IMR-90 (cell line): ENCODE measurements around the gene ZNF264. TPM values are rescaled to one million over a fixed set of nuclear protein-coding genes. Genes with fewer than 3 reads are reported as not detected.

Source experiments
- ATAC-seq: fragments of 200-7000 bp; cut with Tn5 transposase; 2 replicates; pipeline ENCODE4 v1.9.1; 2020; ENCODE audit warnings: low read depth, mild to moderate bottlenecking, moderate library complexity
- BruUV-seq: library from RNA; stranded (reverse); fragments of 400-500 nt; replicated peaks from 2 replicates; lab custom pipeline; 2021; lab: Mats Ljungman, UMichigan
- CTCF ChIA-PET: fragments of 300-600 bp; formaldehyde crosslinking; extraction: SDS; loops from one replicate; lab custom pipeline; 2021; ENCODE audit warnings: antibody characterized with exemption; lab: Yijun Ruan, JAX
- POLR2A ChIA-PET: fragments of 300-600 bp; sonication (Branson Sonifier 250); formaldehyde crosslinking; loops from one replicate; lab custom pipeline; 2022; ENCODE audit warnings: antibody characterized with exemption; ENCODE audit not compliant: unreplicated experiment; lab: Charles Lee
- DNase-seq: peaks from one replicate; pipeline ENCODE4 v3.0.0; 2013
- H2AFZ ChIP-seq: replicated peaks from 2 replicates; pipeline ENCODE3; 2013; ENCODE audit warnings: low read length, mild to moderate bottlenecking; ENCODE audit not compliant: poor library complexity
- H2AK5ac ChIP-seq: 2 replicates; pipeline ENCODE4 v1.6.1; 2013; ENCODE audit warnings: low read depth, low read length, inconsistent platforms
- H2AK9ac ChIP-seq: replicated peaks from 2 replicates; pipeline ENCODE3; 2013; ENCODE audit warnings: mild to moderate bottlenecking, low read depth, low read length, moderate library complexity; ENCODE audit not compliant: poor library complexity
- H2BK120ac ChIP-seq: 2 replicates; pipeline ENCODE4 v1.6.1; 2013; ENCODE audit warnings: low read depth, low read length, inconsistent platforms
- H2BK15ac ChIP-seq: 3 replicates; pipeline ENCODE4 v1.6.1; 2013; ENCODE audit warnings: low read depth, low read length, inconsistent platforms
- H2BK20ac ChIP-seq: 2 replicates; pipeline ENCODE4 v1.6.1; 2013; ENCODE audit warnings: low read depth, mild to moderate bottlenecking, inconsistent platforms, low read length, moderate library complexity
- H2BK5ac ChIP-seq: 2 replicates; pipeline ENCODE4 v1.6.1; 2013; ENCODE audit warnings: mild to moderate bottlenecking, low read depth, low read length, inconsistent platforms; ENCODE audit not compliant: poor library complexity, severe bottlenecking
- H3K14ac ChIP-seq: replicated peaks from 2 replicates; pipeline ENCODE4 v1.6.1; 2013; ENCODE audit warnings: low read depth, low read length, inconsistent platforms
- H3K18ac ChIP-seq: 2 replicates; pipeline ENCODE4 v1.6.1; 2013; ENCODE audit warnings: low read depth, low read length, control low read depth
- H3K23ac ChIP-seq: 2 replicates; pipeline ENCODE4 v1.6.1; 2013; ENCODE audit warnings: low read depth, low read length, inconsistent platforms
- H3K27ac ChIP-seq: 2 replicates; pipeline ENCODE4 v1.5.1; 2013; ENCODE audit warnings: mild to moderate bottlenecking, control low read depth, low read length; ENCODE audit not compliant: insufficient read depth
- H3K27me3 ChIP-seq: 2 replicates; pipeline ENCODE4 v1.6.1; 2013; ENCODE audit warnings: low read length; ENCODE audit not compliant: control insufficient read depth, insufficient read depth
- H3K36me3 ChIP-seq: 2 replicates; pipeline ENCODE4 v1.6.1; 2013; ENCODE audit warnings: low read length, mixed read lengths; ENCODE audit not compliant: control insufficient read depth, insufficient read depth
- H3K4ac ChIP-seq: 2 replicates; pipeline ENCODE4 v1.6.1; 2013; ENCODE audit warnings: low read depth, low read length, inconsistent platforms
- H3K4me1 ChIP-seq: 2 replicates; pipeline ENCODE4 v1.6.1; 2013; ENCODE audit warnings: low read length, mixed read lengths; ENCODE audit not compliant: control insufficient read depth, insufficient read depth
- H3K4me2 ChIP-seq: 2 replicates; pipeline ENCODE4 v1.6.1; 2013; ENCODE audit warnings: low read depth, mild to moderate bottlenecking, control low read depth, low read length, moderate library complexity
- H3K4me3 ChIP-seq: 2 replicates; pipeline ENCODE4 v1.5.1; 2013; ENCODE audit warnings: low read depth, mild to moderate bottlenecking, control low read depth, low read length, moderate library complexity; ENCODE audit not compliant: insufficient read depth
- H3K56ac ChIP-seq: 2 replicates; pipeline ENCODE4 v1.6.1; 2013; ENCODE audit warnings: low read length, inconsistent platforms; ENCODE audit not compliant: insufficient read depth; ENCODE audit errors: extremely low read depth
- H3K79me1 ChIP-seq, 2 experiments: 2 replicates each; pipeline ENCODE4 v1.6.1; 2013; ENCODE audit warnings: low read length in 2 of 2, inconsistent platforms in 1 of 2, low read depth in 1 of 2
- H3K9ac ChIP-seq: 2 replicates; pipeline ENCODE4 v1.6.1; 2013; ENCODE audit warnings: low read depth, low read length, control low read depth
- H3K9me1 ChIP-seq: 2 replicates; pipeline ENCODE4 v1.6.1; 2013; ENCODE audit warnings: low read length, inconsistent platforms; ENCODE audit not compliant: insufficient read depth
- H3K9me3 ChIP-seq: 2 replicates; pipeline ENCODE4 v1.6.1; 2013; ENCODE audit warnings: low read length; ENCODE audit not compliant: control insufficient read depth, insufficient read depth
- H4K20me1 ChIP-seq: 2 replicates; pipeline ENCODE4 v1.6.1; 2013; ENCODE audit warnings: low read length, inconsistent platforms; ENCODE audit not compliant: insufficient read depth
- H4K5ac ChIP-seq: 2 replicates; pipeline ENCODE4 v1.6.1; 2013; ENCODE audit warnings: mild to moderate bottlenecking, low read depth, low read length, control low read depth
- H4K8ac ChIP-seq, 2 experiments: 2 replicates each; pipeline ENCODE4 v1.6.1; 2013; ENCODE audit warnings: low read depth in 2 of 2, low read length in 2 of 2, control low read depth in 1 of 2, inconsistent platforms in 1 of 2
- H4K91ac ChIP-seq: 2 replicates; pipeline ENCODE4 v1.6.1; 2013; ENCODE audit warnings: low read depth, low read length, inconsistent platforms; ENCODE audit not compliant: insufficient read depth
- BHLHE40 ChIP-seq: fragments of 150-350 bp; IDR thresholded peaks from 2 replicates; pipeline ENCODE4 v1.6.1; 2016; ENCODE audit warnings: mild to moderate bottlenecking, low read depth, low read length
- CEBPB ChIP-seq: IDR thresholded peaks from 2 replicates; pipeline ENCODE4 v1.6.1; 2012; ENCODE audit warnings: low read depth, low read length, improper control_type of control experiment
- CHD1 ChIP-seq: IDR thresholded peaks from 2 replicates; pipeline ENCODE4 v1.6.1; 2012; ENCODE audit warnings: low read depth, low read length, improper control_type of control experiment
- ELK1 ChIP-seq: fragments of 150-350 bp; IDR thresholded peaks from 2 replicates; pipeline ENCODE4 v1.6.1; 2016; ENCODE audit warnings: low read depth, mild to moderate bottlenecking, low read length, moderate library complexity, borderline replicate concordance
- FOS ChIP-seq: fragments of 150-350 bp; IDR thresholded peaks from 2 replicates; pipeline ENCODE4 v1.6.1; 2016; ENCODE audit warnings: low read depth, low read length
- MAFK ChIP-seq: IDR thresholded peaks from 2 replicates; pipeline ENCODE4 v1.6.1; 2012; ENCODE audit warnings: low read depth, low read length, improper control_type of control experiment
- MAZ ChIP-seq: IDR thresholded peaks from 2 replicates; pipeline ENCODE4 v1.6.1; 2012; ENCODE audit warnings: low read depth, mild to moderate bottlenecking, low read length, improper control_type of control experiment, moderate library complexity, borderline replicate concordance
- MXI1 ChIP-seq: IDR thresholded peaks from 2 replicates; pipeline ENCODE4 v1.6.1; 2012; ENCODE audit warnings: low read depth, mild to moderate bottlenecking, low read length, moderate library complexity, borderline replicate concordance
- NFE2L2 ChIP-seq: fragments of 150-350 bp; IDR thresholded peaks from 2 replicates; pipeline ENCODE4 v1.6.1; 2016; ENCODE audit warnings: low read depth, mild to moderate bottlenecking, low read length
- POLR2A ChIP-seq: IDR thresholded peaks from 2 replicates; pipeline ENCODE4 v1.6.1; 2012; ENCODE audit warnings: mild to moderate bottlenecking, low read depth, low read length
- RAD21 ChIP-seq: IDR thresholded peaks from 2 replicates; pipeline ENCODE4 v1.6.1; 2012; ENCODE audit warnings: low read length, improper control_type of control experiment
- RCOR1 ChIP-seq: IDR thresholded peaks from 2 replicates; pipeline ENCODE4 v1.6.1; 2012; ENCODE audit warnings: mild to moderate bottlenecking, low read length, improper control_type of control experiment; ENCODE audit not compliant: insufficient replicate concordance
- RFX5 ChIP-seq: IDR thresholded peaks from 2 replicates; pipeline ENCODE4 v1.8.0; 2012; ENCODE audit warnings: low read depth, mild to moderate bottlenecking, low read length, moderate library complexity
- SMC3 ChIP-seq: fragments of 150-350 bp; IDR thresholded peaks from 2 replicates; pipeline ENCODE4 v1.6.1; 2016; ENCODE audit warnings: low read depth, mild to moderate bottlenecking, antibody characterized with exemption, low read length, moderate library complexity
- USF2 ChIP-seq: fragments of 150-350 bp; IDR thresholded peaks from 2 replicates; pipeline ENCODE4 v1.6.1; 2017; ENCODE audit warnings: mild to moderate bottlenecking, antibody characterized with exemption, low read length, low read depth
- WGBS, 2 experiments: methylation state at CpG; one replicate each; pipeline versions ENCODE4 v1.1.5 to v1.1.7; 2013; ENCODE audit warnings: missing lambda C conversion rate in 2 of 2; ENCODE audit not compliant: insufficient read length in 1 of 2; ENCODE audit errors: extremely low coverage in 2 of 2; 5-methylcytosine and 5-hydroxymethylcytosine counted together
- dilution Hi-C: fragments of 300-500 bp; cut with HindIII; formaldehyde crosslinking; loops from one replicate; pipeline ENCODE4 v1.14.3; 2018; ENCODE audit warnings: low sequenced_read_pairs; ENCODE audit not compliant: unreplicated experiment
- in situ Hi-C: fragments of 300-500 bp; cut with MboI; formaldehyde crosslinking; loops from 3 replicates; pipeline ENCODE4 v1.14.3; 2019; ENCODE audit warnings: low sequenced_read_pairs, inconsistent platforms, mixed read lengths
- intact Hi-C: fragments of 100-400 bp; cut with micrococcal nuclease; formaldehyde crosslinking; loops from 2 replicates; pipeline ENCODE4 v1.10.0; 2022
- polyA plus RNA-seq, 3 experiments: library from polyadenylated mRNA; depleted of rRNA; stranded (reverse); fragments of >200 nt; gene quantifications; 2 replicates each; pipeline ENCODE4 v1.2.3, GENCODE V29; 2012; ENCODE audit warnings: low replicate concordance in 1 of 3
- total RNA-seq: library from RNA; depleted of rRNA; stranded (reverse); fragments of >200 nt; gene quantifications from 2 replicates; pipeline ENCODE4 v1.2.3, GENCODE V29; 2012

ZNF264 gene
- total and polyA plus RNA-seq, 2 of the 4 experiments (the other 2 are of a cell fraction): 3.5 to 31.9 TPM

- Histone ChIP-seq H2BK15ac (no peak overlapping the region), H4K8ac (no peak overlapping the region), H2AK9ac (no peak overlapping the region), H4K91ac (no peak overlapping the region), H2AK5ac (no peak overlapping the region), H4K20me1 (peaks cover 11% of the 10 kb centered on the region; the same call in 1 of the 2 replicates), H3K23ac (no peak overlapping the region), H3K4me3 (no peak overlapping the region), H2BK20ac (no peak overlapping the region), H3K4me1 (peaks cover 2% of the 10 kb centered on the region), H2BK120ac (no peak overlapping the region), H3K4me2 (no peak overlapping the region), H3K18ac (no peak overlapping the region), H3K27me3 (no peaks in the 10 kb centered on the region), H3K9me1 (peaks cover 7% of the 10 kb centered on the region; the same call in 1 of the 2 replicates), H3K27ac (no peak overlapping the region), H3K14ac (no peak overlapping the region), H3K9ac (no peak overlapping the region), H3K56ac (no peak overlapping the region), H3K36me3 (peaks cover 65% of the 10 kb centered on the region), H2AFZ (no peak overlapping the region), H3K79me1 (peaks cover 41 to 66% of the 10 kb centered on the region in 2 experiments), H4K5ac (no peak overlapping the region), H2BK5ac (no peak overlapping the region), H3K9me3 (no peaks in the 10 kb centered on the region), H3K4ac (no peak overlapping the region)
- TF ChIP-seq BHLHE40 (no peak), ELK1 (no peak), NFE2L2 (no peak), FOS (no peak), SMC3 (no peak), USF2 (no peak), CHD1 (no peak), CEBPB (no peak), MAFK (no peak), POLR2A (no peak), MAZ (no peak), MXI1 (no peak), RCOR1 (no peak), RFX5 (no peak), RAD21 (no peak)
- DNase-seq (no peak), ATAC-seq (no peak)
- dilution Hi-C loops: no loop called here
- whole genome bisulfite sequencing, 2 experiments: no CpG with 5 or more reads among the region's 6 CpGs
- in situ Hi-C loops: no loop called here
- intact Hi-C loops: no loop called here
- ChIA-PET POLR2A (no interaction called here), CTCF (no interaction called here)
- BruUV-seq: no TSS peak
Observed at GRCh38 chr19:57248646-57249045, 57.3 kb downstream of the ZNF264 start.
